ENCODE results near the gene PLEKHG1.

Gene PLEKHG1

DNA sequence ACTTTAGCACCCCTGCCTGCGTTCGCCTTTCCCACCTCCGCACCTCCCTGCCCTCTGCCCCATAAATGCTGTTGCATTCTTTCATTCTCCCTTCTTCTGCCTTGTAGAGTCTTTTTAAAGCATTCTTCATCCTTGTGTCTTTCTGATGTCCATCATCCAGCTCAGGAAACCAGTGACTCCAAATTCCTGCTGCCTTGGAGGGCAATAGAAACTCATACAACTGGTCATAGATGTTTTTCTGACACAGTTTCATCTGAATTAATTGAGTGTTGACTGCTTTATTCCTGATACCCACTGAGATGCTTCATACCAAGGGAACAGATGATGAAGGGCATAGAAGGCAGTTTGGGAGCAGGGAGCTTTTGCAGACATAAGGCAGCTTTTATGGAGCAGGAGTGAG is 19.6 kb downstream of the PLEKHG1 start:
- no peaks in the 10 kb centered on the region for H3K9me3 ChIP-seq (ENCODE audit: insufficient read depth, low read length)

DNA sequence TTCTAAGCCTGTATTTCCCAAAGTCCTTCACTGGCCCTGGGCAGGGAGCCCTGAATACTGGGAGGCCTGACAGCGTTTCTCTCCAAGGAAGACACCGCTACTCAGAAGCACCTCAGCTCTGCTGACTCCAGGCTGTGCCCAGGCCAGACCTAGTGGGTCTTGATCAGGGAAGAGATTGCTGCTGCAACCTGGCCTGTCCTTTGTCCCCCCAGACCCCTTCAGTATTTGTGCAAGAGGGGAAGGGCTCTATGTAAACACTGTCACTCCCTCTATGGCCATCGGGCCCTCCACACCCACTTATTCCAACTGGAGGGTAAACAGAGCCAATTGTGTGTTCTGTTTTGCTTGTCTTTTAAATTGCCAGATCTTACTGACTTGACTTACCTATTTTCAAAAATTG is 20.6 kb downstream of the PLEKHG1 start:
- no peaks in the 10 kb centered on the region for H3K9me2 ChIP-seq (replicated peaks; ENCODE audit: insufficient read depth, low read length)
- no peak overlapping the region for H3K27ac ChIP-seq (ENCODE audit: low read depth, low read length)
- no peak overlapping the region for H3K4me3 ChIP-seq (ENCODE audit: insufficient read depth, low read length, poor library complexity, severe bottlenecking)
- no peaks in the 10 kb centered on the region for H3K9me3 ChIP-seq (ENCODE audit: insufficient read depth, low read length)
- no peak overlapping the region for H3K9ac ChIP-seq (ENCODE audit: low read length)
- H2AFZ ChIP-seq (ENCODE audit: low read depth, low read length, severe bottlenecking): no peak overlapping the region
- TF ChIP-seq, protein P1, sequence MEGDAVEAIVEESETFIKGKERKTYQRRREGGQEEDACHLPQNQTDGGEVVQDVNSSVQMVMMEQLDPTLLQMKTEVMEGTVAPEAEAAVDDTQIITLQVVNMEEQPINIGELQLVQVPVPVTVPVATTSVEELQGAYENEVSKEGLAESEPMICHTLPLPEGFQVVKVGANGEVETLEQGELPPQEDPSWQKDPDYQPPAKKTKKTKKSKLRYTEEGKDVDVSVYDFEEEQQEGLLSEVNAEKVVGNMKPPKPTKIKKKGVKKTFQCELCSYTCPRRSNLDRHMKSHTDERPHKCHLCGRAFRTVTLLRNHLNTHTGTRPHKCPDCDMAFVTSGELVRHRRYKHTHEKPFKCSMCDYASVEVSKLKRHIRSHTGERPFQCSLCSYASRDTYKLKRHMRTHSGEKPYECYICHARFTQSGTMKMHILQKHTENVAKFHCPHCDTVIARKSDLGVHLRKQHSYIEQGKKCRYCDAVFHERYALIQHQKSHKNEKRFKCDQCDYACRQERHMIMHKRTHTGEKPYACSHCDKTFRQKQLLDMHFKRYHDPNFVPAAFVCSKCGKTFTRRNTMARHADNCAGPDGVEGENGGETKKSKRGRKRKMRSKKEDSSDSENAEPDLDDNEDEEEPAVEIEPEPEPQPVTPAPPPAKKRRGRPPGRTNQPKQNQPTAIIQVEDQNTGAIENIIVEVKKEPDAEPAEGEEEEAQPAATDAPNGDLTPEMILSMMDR (IDR thresholded peaks at IDR 0.05; ENCODE audit: insufficient read depth, low read length, poor library complexity, severe bottlenecking): no peak
- H3K36me3 ChIP-seq (ENCODE audit: low read length): no peaks in the 10 kb centered on the region
- no peaks in the 10 kb centered on the region for H3K79me2 ChIP-seq (ENCODE audit: insufficient read depth, low read length)
- no peak overlapping the region for H3K4me2 ChIP-seq (ENCODE audit: low read depth, low read length, poor library complexity, severe bottlenecking)
- H3F3A ChIP-seq (ENCODE audit: insufficient read depth): peaks cover 17% of the 10 kb centered on the region
- no peaks in the 10 kb centered on the region for H3K27me3 ChIP-seq (ENCODE audit: low read length)
- no peaks in the 10 kb centered on the region for H4K20me1 ChIP-seq (ENCODE audit: low read depth, low read length)

More for the DNA sequence above, 19.6 kb downstream of the PLEKHG1 start:
- H4K20me1 ChIP-seq (ENCODE audit: low read depth, low read length): no peaks in the 10 kb centered on the region
- H2AFZ ChIP-seq (ENCODE audit: low read depth, low read length, severe bottlenecking): no peak overlapping the region
- H3K9me2 ChIP-seq (replicated peaks; ENCODE audit: insufficient read depth, low read length): no peaks in the 10 kb centered on the region
- no peak overlapping the region for H3K4me3 ChIP-seq (ENCODE audit: insufficient read depth, low read length, poor library complexity, severe bottlenecking)
- H3K27me3 ChIP-seq (ENCODE audit: low read length): no peaks in the 10 kb centered on the region
- H3K79me2 ChIP-seq (ENCODE audit: insufficient read depth, low read length): no peaks in the 10 kb centered on the region
- no peak overlapping the region for H3K4me2 ChIP-seq (ENCODE audit: low read depth, low read length, poor library complexity, severe bottlenecking)
- H3F3A ChIP-seq (ENCODE audit: insufficient read depth): peaks cover 12% of the 10 kb centered on the region
- H3K36me3 ChIP-seq (ENCODE audit: low read length): no peaks in the 10 kb centered on the region
- TF ChIP-seq, protein P1 (IDR thresholded peaks at IDR 0.05; ENCODE audit: insufficient read depth, low read length, poor library complexity, severe bottlenecking): no peak
- no peak for TF ChIP-seq EZH2phosphoT487 (conservative IDR thresholded peaks at IDR 0.05; ENCODE audit: low read length)
- no peak overlapping the region for H3K9ac ChIP-seq (ENCODE audit: low read length)
- no peak overlapping the region for H3K27ac ChIP-seq (ENCODE audit: low read depth, low read length)

DNA sequence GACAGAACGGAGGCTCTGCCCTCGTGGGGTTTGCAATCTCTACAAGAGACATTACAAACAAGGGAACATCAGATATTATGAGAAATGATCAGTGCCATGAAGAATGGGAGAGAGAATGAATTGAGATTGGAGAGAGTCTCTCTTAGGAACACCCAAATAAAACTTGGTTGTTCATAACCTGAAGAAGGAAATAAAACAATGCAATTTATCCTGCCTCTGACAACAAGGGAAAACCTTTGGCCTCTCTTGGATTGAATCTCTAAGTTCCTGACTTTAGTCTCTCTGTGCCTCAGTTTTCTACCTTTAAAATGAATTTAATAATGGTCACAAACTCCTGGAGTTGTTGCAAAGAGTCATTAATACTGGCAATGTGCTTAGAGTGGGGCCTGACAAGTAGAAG is 21.1 kb downstream of the PLEKHG1 start:
- no peaks in the 10 kb centered on the region for H3K36me3 ChIP-seq (ENCODE audit: low read length)
- H3K79me2 ChIP-seq (ENCODE audit: insufficient read depth, low read length): no peaks in the 10 kb centered on the region
- H3K9ac ChIP-seq (ENCODE audit: low read length): no peak overlapping the region
- no peaks in the 10 kb centered on the region for H3K27me3 ChIP-seq (ENCODE audit: low read length)
- no peak for TF ChIP-seq EZH2phosphoT487 (conservative IDR thresholded peaks at IDR 0.05; ENCODE audit: low read length)
- TF ChIP-seq, protein P1 (IDR thresholded peaks at IDR 0.05; ENCODE audit: insufficient read depth, low read length, poor library complexity, severe bottlenecking): no peak
- no peak overlapping the region for H3K4me2 ChIP-seq (ENCODE audit: low read depth, low read length, poor library complexity, severe bottlenecking)
- no peaks in the 10 kb centered on the region for H3K9me2 ChIP-seq (replicated peaks; ENCODE audit: insufficient read depth, low read length)
- H4K20me1 ChIP-seq (ENCODE audit: low read depth, low read length): no peaks in the 10 kb centered on the region
- H3K4me3 ChIP-seq (ENCODE audit: insufficient read depth, low read length, poor library complexity, severe bottlenecking): no peak overlapping the region
- no peak overlapping the region for H2AFZ ChIP-seq (ENCODE audit: low read depth, low read length, severe bottlenecking)
- H3F3A ChIP-seq (ENCODE audit: insufficient read depth): peaks cover 17% of the 10 kb centered on the region
- no peaks in the 10 kb centered on the region for H3K9me3 ChIP-seq (ENCODE audit: insufficient read depth, low read length)
- H3K27ac ChIP-seq (ENCODE audit: low read depth, low read length): no peak overlapping the region
